ENCODE measurements around the gene KDM4C. TPM values are rescaled to one million over a fixed set of nuclear protein-coding genes. Genes with fewer than 3 reads are reported as not detected.

KDM4C gene
- total and polyA plus RNA-seq, 2 of the 13 experiments (the other 11 are each of a cell fraction or from before 2014, with no cell fraction given), result 19.4 to 23.6 TPM

GRCh38 chr9:6779417-6780241, 21.9 kb downstream of the KDM4C start (continued):
- TF ChIP-seq POLR2A (IDR thresholded peaks at IDR 0.05; ENCODE audit: insufficient read depth in 1 of 2, low read depth in 2 of 2, low read length in 2 of 2) (0 out of 4 replicates have a peak, but pooled peaks of 1 of the 2 experiments have one; percentile 18), EP300 (IDR thresholded peaks at IDR 0.05; ENCODE audit: low read depth in 2 of 2, low read length in 2 of 2) (peak in 1 of 2 experiments; percentile 41; a peak in 1 of 4 replicates), EP300 (CRISPR knock-in tag; IDR thresholded peaks at IDR 0.05; ENCODE audit: borderline replicate concordance) (no peak), ZFX (CRISPR knock-in tag; IDR thresholded peaks at IDR 0.05; ENCODE audit: low read depth) (peak; percentile 31; the same call in 1 of the 2 replicates), KMT2A (CRISPR knock-in tag; IDR thresholded peaks at IDR 0.05) (0 out of 2 replicates have a peak, but pooled peaks have one; percentile 60), SAP130 (CRISPR knock-in tag; IDR thresholded peaks at IDR 0.05; ENCODE audit: low read depth) (peak; percentile 70; the same call in 1 of the 2 replicates), DPF2 (CRISPR knock-in tag; IDR thresholded peaks at IDR 0.05; ENCODE audit: borderline replicate concordance, low read depth) (0 out of 2 replicates have a peak, but pooled peaks have one; percentile 21), KLF6 (CRISPR knock-in tag; IDR thresholded peaks at IDR 0.05) (0 out of 2 replicates have a peak, but pooled peaks have one; percentile 17), HNF4G (IDR thresholded peaks at IDR 0.05; ENCODE audit: borderline replicate concordance, low read depth, low read length) (peak; percentile 70; the same call in 1 of the 2 replicates), HNF4G (CRISPR knock-in tag; IDR thresholded peaks at IDR 0.05; ENCODE audit: borderline replicate concordance, low read depth) (no peak), TRIM22 (IDR thresholded peaks at IDR 0.05) (no peak), ZKSCAN8 (CRISPR knock-in tag; IDR thresholded peaks at IDR 0.05; ENCODE audit: borderline replicate concordance) (0 out of 2 replicates have a peak, but pooled peaks have one; percentile 5), SMARCC2 (IDR thresholded peaks at IDR 0.05) (no peak), ZNF770 (CRISPR knock-in tag; IDR thresholded peaks at IDR 0.05) (no peak), HDAC6 (IDR thresholded peaks at IDR 0.05; ENCODE audit: low read depth, low read length) (no peak), CEBPG (CRISPR knock-in tag; IDR thresholded peaks at IDR 0.05) (peak; percentile 33; the same call in 1 of the 2 replicates), ARID4A (CRISPR knock-in tag; IDR thresholded peaks at IDR 0.05; ENCODE audit: borderline replicate concordance) (peak; percentile 27; the same call in 1 of the 2 replicates), FLYWCH1 (CRISPR knock-in tag; IDR thresholded peaks at IDR 0.05) (no peak)
